IMR-90 (cell line): ENCODE results near the gene ZFR2. TPM values are rescaled to one million over a fixed set of nuclear protein-coding genes. Genes with fewer than 3 reads are reported as not detected.

Experiments used
- ATAC-seq: fragments of 200-7000 bp; cut with Tn5 transposase; 2 replicates; pipeline ENCODE4 v1.9.1; 2020; ENCODE audit warnings: low read depth, mild to moderate bottlenecking, moderate library complexity
- BruUV-seq: library from RNA; stranded (reverse); fragments of 400-500 nt; replicated peaks from 2 replicates; lab custom pipeline; 2021; lab: Mats Ljungman, UMichigan
- CTCF ChIA-PET: fragments of 300-600 bp; formaldehyde crosslinking; extraction: SDS; loops from one replicate; lab custom pipeline; 2021; ENCODE audit warnings: antibody characterized with exemption; lab: Yijun Ruan, JAX
- POLR2A ChIA-PET: fragments of 300-600 bp; sonication (Branson Sonifier 250); formaldehyde crosslinking; loops from one replicate; lab custom pipeline; 2022; ENCODE audit warnings: antibody characterized with exemption; ENCODE audit not compliant: unreplicated experiment; lab: Charles Lee
- DNase-seq: peaks from one replicate; pipeline ENCODE4 v3.0.0; 2013
- H2AFZ ChIP-seq: replicated peaks from 2 replicates; pipeline ENCODE3; 2013; ENCODE audit warnings: low read length, mild to moderate bottlenecking; ENCODE audit not compliant: poor library complexity
- H2AK5ac ChIP-seq: 2 replicates; pipeline ENCODE4 v1.6.1; 2013; ENCODE audit warnings: low read depth, low read length, inconsistent platforms
- H2AK9ac ChIP-seq: replicated peaks from 2 replicates; pipeline ENCODE3; 2013; ENCODE audit warnings: mild to moderate bottlenecking, low read depth, low read length, moderate library complexity; ENCODE audit not compliant: poor library complexity
- H2BK120ac ChIP-seq: 2 replicates; pipeline ENCODE4 v1.6.1; 2013; ENCODE audit warnings: low read depth, low read length, inconsistent platforms
- H2BK15ac ChIP-seq: 3 replicates; pipeline ENCODE4 v1.6.1; 2013; ENCODE audit warnings: low read depth, low read length, inconsistent platforms
- H2BK20ac ChIP-seq: 2 replicates; pipeline ENCODE4 v1.6.1; 2013; ENCODE audit warnings: low read depth, mild to moderate bottlenecking, inconsistent platforms, low read length, moderate library complexity
- H2BK5ac ChIP-seq: 2 replicates; pipeline ENCODE4 v1.6.1; 2013; ENCODE audit warnings: mild to moderate bottlenecking, low read depth, low read length, inconsistent platforms; ENCODE audit not compliant: poor library complexity, severe bottlenecking
- H3K14ac ChIP-seq: replicated peaks from 2 replicates; pipeline ENCODE4 v1.6.1; 2013; ENCODE audit warnings: low read depth, low read length, inconsistent platforms
- H3K18ac ChIP-seq: 2 replicates; pipeline ENCODE4 v1.6.1; 2013; ENCODE audit warnings: low read depth, low read length, control low read depth
- H3K23ac ChIP-seq: 2 replicates; pipeline ENCODE4 v1.6.1; 2013; ENCODE audit warnings: low read depth, low read length, inconsistent platforms
- H3K27ac ChIP-seq: 2 replicates; pipeline ENCODE4 v1.5.1; 2013; ENCODE audit warnings: mild to moderate bottlenecking, control low read depth, low read length; ENCODE audit not compliant: insufficient read depth
- H3K27me3 ChIP-seq: 2 replicates; pipeline ENCODE4 v1.6.1; 2013; ENCODE audit warnings: low read length; ENCODE audit not compliant: control insufficient read depth, insufficient read depth
- H3K36me3 ChIP-seq: 2 replicates; pipeline ENCODE4 v1.6.1; 2013; ENCODE audit warnings: low read length, mixed read lengths; ENCODE audit not compliant: control insufficient read depth, insufficient read depth
- H3K4ac ChIP-seq: 2 replicates; pipeline ENCODE4 v1.6.1; 2013; ENCODE audit warnings: low read depth, low read length, inconsistent platforms
- H3K4me1 ChIP-seq: 2 replicates; pipeline ENCODE4 v1.6.1; 2013; ENCODE audit warnings: low read length, mixed read lengths; ENCODE audit not compliant: control insufficient read depth, insufficient read depth
- H3K4me2 ChIP-seq: 2 replicates; pipeline ENCODE4 v1.6.1; 2013; ENCODE audit warnings: low read depth, mild to moderate bottlenecking, control low read depth, low read length, moderate library complexity
- H3K4me3 ChIP-seq: 2 replicates; pipeline ENCODE4 v1.5.1; 2013; ENCODE audit warnings: low read depth, mild to moderate bottlenecking, control low read depth, low read length, moderate library complexity; ENCODE audit not compliant: insufficient read depth
- H3K56ac ChIP-seq: 2 replicates; pipeline ENCODE4 v1.6.1; 2013; ENCODE audit warnings: low read length, inconsistent platforms; ENCODE audit not compliant: insufficient read depth; ENCODE audit errors: extremely low read depth
- H3K79me1 ChIP-seq, 2 experiments: 2 replicates each; pipeline ENCODE4 v1.6.1; 2013; ENCODE audit warnings: low read length in 2 of 2, inconsistent platforms in 1 of 2, low read depth in 1 of 2
- H3K9ac ChIP-seq: 2 replicates; pipeline ENCODE4 v1.6.1; 2013; ENCODE audit warnings: low read depth, low read length, control low read depth
- H3K9me1 ChIP-seq: 2 replicates; pipeline ENCODE4 v1.6.1; 2013; ENCODE audit warnings: low read length, inconsistent platforms; ENCODE audit not compliant: insufficient read depth
- H3K9me3 ChIP-seq: 2 replicates; pipeline ENCODE4 v1.6.1; 2013; ENCODE audit warnings: low read length; ENCODE audit not compliant: control insufficient read depth, insufficient read depth
- H4K20me1 ChIP-seq: 2 replicates; pipeline ENCODE4 v1.6.1; 2013; ENCODE audit warnings: low read length, inconsistent platforms; ENCODE audit not compliant: insufficient read depth
- H4K5ac ChIP-seq: 2 replicates; pipeline ENCODE4 v1.6.1; 2013; ENCODE audit warnings: mild to moderate bottlenecking, low read depth, low read length, control low read depth
- H4K8ac ChIP-seq, 2 experiments: 2 replicates each; pipeline ENCODE4 v1.6.1; 2013; ENCODE audit warnings: low read depth in 2 of 2, low read length in 2 of 2, control low read depth in 1 of 2, inconsistent platforms in 1 of 2
- H4K91ac ChIP-seq: 2 replicates; pipeline ENCODE4 v1.6.1; 2013; ENCODE audit warnings: low read depth, low read length, inconsistent platforms; ENCODE audit not compliant: insufficient read depth
- BHLHE40 ChIP-seq: fragments of 150-350 bp; IDR thresholded peaks from 2 replicates; pipeline ENCODE4 v1.6.1; 2016; ENCODE audit warnings: mild to moderate bottlenecking, low read depth, low read length
- CHD1 ChIP-seq: IDR thresholded peaks from 2 replicates; pipeline ENCODE4 v1.6.1; 2012; ENCODE audit warnings: low read depth, low read length, improper control_type of control experiment
- ELK1 ChIP-seq: fragments of 150-350 bp; IDR thresholded peaks from 2 replicates; pipeline ENCODE4 v1.6.1; 2016; ENCODE audit warnings: low read depth, mild to moderate bottlenecking, low read length, moderate library complexity, borderline replicate concordance
- FOS ChIP-seq: fragments of 150-350 bp; IDR thresholded peaks from 2 replicates; pipeline ENCODE4 v1.6.1; 2016; ENCODE audit warnings: low read depth, low read length
- MXI1 ChIP-seq: IDR thresholded peaks from 2 replicates; pipeline ENCODE4 v1.6.1; 2012; ENCODE audit warnings: low read depth, mild to moderate bottlenecking, low read length, moderate library complexity, borderline replicate concordance
- NFE2L2 ChIP-seq: fragments of 150-350 bp; IDR thresholded peaks from 2 replicates; pipeline ENCODE4 v1.6.1; 2016; ENCODE audit warnings: low read depth, mild to moderate bottlenecking, low read length
- POLR2A ChIP-seq: IDR thresholded peaks from 2 replicates; pipeline ENCODE4 v1.6.1; 2012; ENCODE audit warnings: mild to moderate bottlenecking, low read depth, low read length
- RAD21 ChIP-seq: IDR thresholded peaks from 2 replicates; pipeline ENCODE4 v1.6.1; 2012; ENCODE audit warnings: low read length, improper control_type of control experiment
- RFX5 ChIP-seq: IDR thresholded peaks from 2 replicates; pipeline ENCODE4 v1.8.0; 2012; ENCODE audit warnings: low read depth, mild to moderate bottlenecking, low read length, moderate library complexity
- SMC3 ChIP-seq: fragments of 150-350 bp; IDR thresholded peaks from 2 replicates; pipeline ENCODE4 v1.6.1; 2016; ENCODE audit warnings: low read depth, mild to moderate bottlenecking, antibody characterized with exemption, low read length, moderate library complexity
- WGBS, 2 experiments: methylation state at CpG; one replicate each; pipeline versions ENCODE4 v1.1.5 to v1.1.7; 2013; ENCODE audit warnings: missing lambda C conversion rate in 2 of 2; ENCODE audit not compliant: insufficient read length in 1 of 2; ENCODE audit errors: extremely low coverage in 2 of 2; 5-methylcytosine and 5-hydroxymethylcytosine counted together
- dilution Hi-C: fragments of 300-500 bp; cut with HindIII; formaldehyde crosslinking; loops from one replicate; pipeline ENCODE4 v1.14.3; 2018; ENCODE audit warnings: low sequenced_read_pairs; ENCODE audit not compliant: unreplicated experiment
- in situ Hi-C: fragments of 300-500 bp; cut with MboI; formaldehyde crosslinking; loops from 3 replicates; pipeline ENCODE4 v1.14.3; 2019; ENCODE audit warnings: low sequenced_read_pairs, inconsistent platforms, mixed read lengths
- intact Hi-C: fragments of 100-400 bp; cut with micrococcal nuclease; formaldehyde crosslinking; loops from 2 replicates; pipeline ENCODE4 v1.10.0; 2022
- polyA plus RNA-seq, 3 experiments: library from polyadenylated mRNA; depleted of rRNA; stranded (reverse); fragments of >200 nt; gene quantifications; 2 replicates each; pipeline ENCODE4 v1.2.3, GENCODE V29; 2012; ENCODE audit warnings: low replicate concordance in 1 of 3
- total RNA-seq: library from RNA; depleted of rRNA; stranded (reverse); fragments of >200 nt; gene quantifications from 2 replicates; pipeline ENCODE4 v1.2.3, GENCODE V29; 2012

Gene ZFR2
- total and polyA plus RNA-seq, 2 of the 4 experiments (the other 2 are of a cell fraction), result 0.19 TPM; not detected in 1

DNA sequence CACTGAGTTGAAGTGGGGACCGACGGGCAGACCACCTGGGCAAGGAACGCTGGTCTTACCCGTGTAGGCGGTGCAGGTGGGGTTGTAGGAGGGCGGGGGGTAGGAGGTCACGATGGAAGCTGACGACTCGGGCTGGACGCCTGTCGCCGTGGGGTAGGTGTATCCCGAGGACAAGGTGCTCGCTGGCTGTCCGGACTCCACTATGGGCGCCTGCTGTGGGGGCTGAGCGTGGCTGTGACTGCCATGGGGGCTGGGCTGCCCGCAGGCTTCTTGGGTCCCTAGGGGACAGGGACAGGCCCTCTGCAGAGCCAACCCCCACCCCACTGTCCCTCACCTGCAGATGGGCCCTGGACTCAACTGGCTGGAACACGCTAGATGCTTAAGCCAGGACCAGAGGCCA, 37.2 kb downstream of the ZFR2 start:
- Histone ChIP-seq H3K9me1 (no peaks in the 10 kb centered on the region), H3K9me3 (no peaks in the 10 kb centered on the region), H2BK20ac (no peak overlapping the region), H3K36me3 (no peaks in the 10 kb centered on the region), H4K8ac (no peak overlapping the region), H2AK9ac (no peak overlapping the region), H3K4ac (no peak overlapping the region), H3K18ac (no peak overlapping the region), H3K27me3 (peaks cover 19% of the 10 kb centered on the region), H2AK5ac (no peak overlapping the region), H3K4me3 (no peak overlapping the region), H3K4me1 (no peaks in the 10 kb centered on the region), H2BK120ac (no peak overlapping the region), H3K23ac (no peak overlapping the region), H3K56ac (no peak overlapping the region), H3K4me2 (no peak overlapping the region), H3K79me1 (no peaks in the 10 kb centered on the region), H4K5ac (no peak overlapping the region), H3K9ac (no peak overlapping the region), H2BK5ac (no peak overlapping the region), H3K27ac (no peak overlapping the region), H3K14ac (no peak overlapping the region), H4K20me1 (no peaks in the 10 kb centered on the region), H2AFZ (peak overlapping the region; percentile 58), H4K91ac (no peak overlapping the region), H2BK15ac (no peak overlapping the region)
- CTCF ChIA-PET, result interaction anchor here (1.2 kb wide), 1 partner anchor 9 kb away, joined by 7 read pairs; no protein-coding TSS in a partner anchor
- in situ Hi-C loops, result no loop called here
- intact Hi-C loops, result no loop called here
- BruUV-seq, result no TSS peak
- WGBS, 2 experiments, result 74% methylated on average over 9 of the region's 19 CpGs; no CpG with 5 or more reads in 1 of the 2 experiments
- DNase-seq (no peak), ATAC-seq (no peak)
- dilution Hi-C loops, result no loop called here
- TF ChIP-seq ELK1, result no peak
- TF ChIP-seq RFX5, result no peak
- no peak for TF ChIP-seq RAD21
- TF ChIP-seq BHLHE40, result no peak
- TF ChIP-seq FOS, result no peak
- no peak for TF ChIP-seq NFE2L2
- TF ChIP-seq MXI1, result no peak
- no peak for TF ChIP-seq POLR2A
- TF ChIP-seq CHD1, result no peak
- no peak for TF ChIP-seq SMC3
- POLR2A ChIA-PET, result no interaction called here
